ENCODE results near the gene MCRIP2. TPM values are rescaled to one million over a fixed set of nuclear protein-coding genes. Genes with fewer than 3 reads are reported as not detected.

Gene MCRIP2
- total and polyA plus RNA-seq, 2 donors = 17.0 to 25.2 TPM

GRCh38 chr16:695355-696089 is 53.9 kb downstream of the MCRIP2 start:
- H3K27me3 ChIP-seq (ENCODE audit: control insufficient read depth in 2 of 2, insufficient read depth in 1 of 2, low read length in 1 of 2) = peaks cover 64 to 94% of the 10 kb centered on the region in 2 donors
- peak overlapping the region in 1 of 2 donors; percentile 19 for H3K27ac ChIP-seq (ENCODE audit: low read depth in 1 of 2, low read length in 1 of 2)
- H3K4me1 ChIP-seq (ENCODE audit: control insufficient read depth in 2 of 2, insufficient read depth in 2 of 2, low read length in 2 of 2) = peaks cover 20 to 28% of the 10 kb centered on the region in 2 donors
- 4% methylated on average over 71 of the region's 71 CpGs for WGBS
- no peaks in the 10 kb centered on the region for H3K36me3 ChIP-seq (ENCODE audit: control insufficient read depth in 2 of 2, insufficient read depth in 2 of 2, low read length in 1 of 2)
- peaks cover 0 to 10% of the 10 kb centered on the region in 2 donors for H3K9me3 ChIP-seq (ENCODE audit: control insufficient read depth in 2 of 2, insufficient read depth in 1 of 2, low read length in 1 of 2)
- H3K4me3 ChIP-seq (ENCODE audit: low read length in 2 of 2) = peak overlapping the region; percentile 42 to 54
- peak in 2 of 9 donors; percentile 61 to 69 for DNase-seq (ENCODE audit: low read depth in 6 of 9, low spot score in 9 of 9)

Other genes starting within 250 kb of the MCRIP2 start
- gene NME4, start 244.6 kb upstream of the MCRIP2 start, total RNA-seq = 57.1 TPM
- 34.4 TPM for gene NME4, start 244.6 kb upstream of the MCRIP2 start, polyA plus RNA-seq
- gene DECR2, start 239.9 kb upstream of the MCRIP2 start, total RNA-seq = 4.5 TPM
- 14.2 TPM for gene DECR2, start 239.9 kb upstream of the MCRIP2 start, polyA plus RNA-seq
- 6.8 TPM for gene RAB11FIP3, start 216.2 kb upstream of the MCRIP2 start, total RNA-seq
- 26.7 TPM for gene RAB11FIP3, start 216.2 kb upstream of the MCRIP2 start, polyA plus RNA-seq
- gene CAPN15, start 114.1 kb upstream of the MCRIP2 start, total RNA-seq = 16.8 TPM
- 40.4 TPM for gene CAPN15, start 114.1 kb upstream of the MCRIP2 start, polyA plus RNA-seq
- under 0.01 TPM for gene PRR35, start 81.4 kb upstream of the MCRIP2 start, total RNA-seq
- 0.09 TPM for gene PRR35, start 81.4 kb upstream of the MCRIP2 start, polyA plus RNA-seq
- gene NHLRC4, start 74.8 kb upstream of the MCRIP2 start, total RNA-seq = 5.5 TPM
- gene NHLRC4, start 74.8 kb upstream of the MCRIP2 start, polyA plus RNA-seq = 3.1 TPM
- gene PIGQ, start 71.9 kb upstream of the MCRIP2 start, total RNA-seq = 14.4 TPM
- gene PIGQ, start 71.9 kb upstream of the MCRIP2 start, polyA plus RNA-seq = 65.4 TPM
- 20.1 TPM for gene RAB40C, start 51.8 kb upstream of the MCRIP2 start, total RNA-seq
- 43.3 TPM for gene RAB40C, start 51.8 kb upstream of the MCRIP2 start, polyA plus RNA-seq
- 0.33 TPM for gene WFIKKN1, start 10.8 kb upstream of the MCRIP2 start, total RNA-seq
- 2.1 TPM for gene WFIKKN1, start 10.8 kb upstream of the MCRIP2 start, polyA plus RNA-seq
- gene METTL26, start 5.5 kb upstream of the MCRIP2 start, total RNA-seq = 97.6 TPM
- 110 TPM for gene METTL26, start 5.5 kb upstream of the MCRIP2 start, polyA plus RNA-seq
- gene WDR90, start 7.5 kb downstream of the MCRIP2 start, total RNA-seq = 10.1 TPM
- 22.6 TPM for gene WDR90, start 7.5 kb downstream of the MCRIP2 start, polyA plus RNA-seq
- 39.3 TPM for gene RHOT2, start 26.3 kb downstream of the MCRIP2 start, total RNA-seq
- 252 TPM for gene RHOT2, start 26.3 kb downstream of the MCRIP2 start, polyA plus RNA-seq
- gene RHBDL1, start 33.8 kb downstream of the MCRIP2 start, total RNA-seq = 5.1 TPM
- gene RHBDL1, start 33.8 kb downstream of the MCRIP2 start, polyA plus RNA-seq = 3.1 TPM
- 70.2 TPM for gene STUB1, start 38.6 kb downstream of the MCRIP2 start, total RNA-seq
- 122 TPM for gene STUB1, start 38.6 kb downstream of the MCRIP2 start, polyA plus RNA-seq
- gene JMJD8, start 42.5 kb downstream of the MCRIP2 start, total RNA-seq = 23.4 TPM
- 31.2 TPM for gene JMJD8, start 42.5 kb downstream of the MCRIP2 start, polyA plus RNA-seq
- gene WDR24, start 48.6 kb downstream of the MCRIP2 start, total RNA-seq = 2.2 TPM
- gene WDR24, start 48.6 kb downstream of the MCRIP2 start, polyA plus RNA-seq = 10.1 TPM
- gene FBXL16, start 64.0 kb downstream of the MCRIP2 start, total RNA-seq = 0.76 TPM
- 9.6 TPM for gene FBXL16, start 64.0 kb downstream of the MCRIP2 start, polyA plus RNA-seq
- 21.9 TPM for gene METRN, start 73.3 kb downstream of the MCRIP2 start, total RNA-seq
- 24.2 TPM for gene METRN, start 73.3 kb downstream of the MCRIP2 start, polyA plus RNA-seq
- 53.9 TPM for gene ANTKMT, start 79.3 kb downstream of the MCRIP2 start, total RNA-seq
- gene ANTKMT, start 79.3 kb downstream of the MCRIP2 start, polyA plus RNA-seq = 56.2 TPM
- 4.8 TPM for gene CCDC78, start 84.6 kb downstream of the MCRIP2 start, total RNA-seq
- gene CCDC78, start 84.6 kb downstream of the MCRIP2 start, polyA plus RNA-seq = 12.4 TPM
- 15.7 TPM for gene HAGHL, start 85.3 kb downstream of the MCRIP2 start, total RNA-seq
- 50.6 TPM for gene HAGHL, start 85.3 kb downstream of the MCRIP2 start, polyA plus RNA-seq
- 20.8 TPM for gene CIAO3, start 99.2 kb downstream of the MCRIP2 start, total RNA-seq
- gene CIAO3, start 99.2 kb downstream of the MCRIP2 start, polyA plus RNA-seq = 60.4 TPM
- 0.61 TPM for gene MSLN, start 118.9 kb downstream of the MCRIP2 start, total RNA-seq
- gene MSLN, start 118.9 kb downstream of the MCRIP2 start, polyA plus RNA-seq = 2.6 TPM
- gene RPUSD1, start 146.6 kb downstream of the MCRIP2 start, total RNA-seq = 16.9 TPM
- 20.9 TPM for gene RPUSD1, start 146.6 kb downstream of the MCRIP2 start, polyA plus RNA-seq
- 20.4 TPM for gene CHTF18, start 146.8 kb downstream of the MCRIP2 start, total RNA-seq
- 38.8 TPM for gene CHTF18, start 146.8 kb downstream of the MCRIP2 start, polyA plus RNA-seq
- gene GNG13, start 158.9 kb downstream of the MCRIP2 start, total RNA-seq = not detected
- 0.55 TPM for gene GNG13, start 158.9 kb downstream of the MCRIP2 start, polyA plus RNA-seq